ENCODE data around the gene TECPR2.
"Not testable (repeated sequence)": the region's sequence is repeated elsewhere in the genome, so short reads cannot be mapped to it uniquely, and the experiment has no call there.

The TECPR2 gene

GRCh38 chr14:102509746-102510615, 147.2 kb downstream of the TECPR2 start, which contains the start of gene ANKRD9:
TSS of gene ANKRD9 (minus strand) at chr14:102509776. CDS start at chr14:102507889, 1,887 bp downstream.
- peak; percentile 72 to 77 for DNase-seq (ENCODE audit: low read depth in 2 of 2)

- no peak for DNase-seq (ENCODE audit: low read depth in 2 of 2)
Observed at GRCh38 chr14:102510616-102511520, 148.1 kb downstream of the TECPR2 start.

DNA sequence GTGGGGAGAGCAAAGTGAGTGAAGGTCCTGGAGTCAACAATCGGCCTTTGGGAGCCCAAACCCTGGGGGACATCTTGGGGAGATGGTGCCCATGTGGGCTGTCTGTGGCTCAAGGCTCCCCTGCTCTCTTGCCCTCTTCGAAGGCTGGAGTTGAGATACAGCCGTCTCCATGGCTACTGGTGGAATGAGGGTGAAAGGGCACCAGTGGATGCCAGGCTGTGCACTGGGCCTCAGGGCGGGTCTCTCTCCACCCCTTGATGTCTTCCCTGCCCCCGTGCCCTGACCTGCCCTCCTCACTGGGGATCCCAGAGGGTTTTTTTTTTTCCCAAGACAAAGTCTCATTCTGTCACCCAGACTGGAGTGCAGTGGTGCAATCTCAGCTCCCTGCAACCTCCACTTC, 148.8 kb downstream of the TECPR2 start:
- DNase-seq (ENCODE audit: low read depth in 2 of 2): no peak

- DNase-seq (ENCODE audit: low read depth in 2 of 2): no peak
Observed at GRCh38 chr14:102512793-102513300, 150.1 kb downstream of the TECPR2 start.

DNA sequence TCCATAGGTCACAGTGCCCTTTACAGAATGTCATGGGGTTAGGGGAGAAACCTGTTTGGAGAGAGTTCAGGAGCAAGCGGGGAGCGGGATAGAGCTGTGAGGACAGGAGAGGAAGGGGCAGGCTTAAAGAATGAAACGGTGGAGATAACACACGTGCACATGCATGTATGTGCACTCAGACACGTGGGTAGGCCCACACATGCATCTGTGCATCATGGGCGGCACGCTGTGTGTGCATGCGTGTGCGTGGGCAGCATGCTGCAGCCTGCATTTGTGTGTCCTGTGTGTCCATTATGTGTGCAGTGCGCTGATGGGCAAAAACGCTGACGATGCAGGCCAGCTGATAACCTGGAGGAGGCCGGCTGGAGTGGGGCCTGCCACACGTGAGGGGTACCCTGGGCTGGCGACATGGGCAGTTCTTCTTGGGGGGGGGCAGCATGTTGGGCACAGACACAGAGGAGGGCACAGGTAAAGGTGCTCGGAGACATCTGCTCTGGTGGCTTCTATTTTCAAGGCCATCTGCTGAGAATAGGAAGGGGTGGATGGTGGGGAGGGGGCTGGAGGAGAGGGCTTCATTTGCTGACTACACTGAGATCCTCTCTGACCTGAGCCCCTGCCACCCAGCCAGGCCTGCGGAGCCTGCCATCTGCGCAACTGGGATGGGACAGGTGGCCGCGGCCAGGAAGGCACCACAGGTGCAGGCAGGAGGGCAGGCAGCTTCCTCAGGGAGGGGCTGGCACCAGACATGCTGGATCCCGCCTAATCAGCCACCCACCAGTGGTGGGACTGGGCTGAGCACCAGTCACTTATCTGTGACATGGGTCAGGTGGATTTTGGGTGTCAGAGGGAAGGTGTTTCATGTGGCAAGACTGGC, 151.4 kb downstream of the TECPR2 start:
- DNase-seq (ENCODE audit: low read depth in 2 of 2): no peak

DNA sequence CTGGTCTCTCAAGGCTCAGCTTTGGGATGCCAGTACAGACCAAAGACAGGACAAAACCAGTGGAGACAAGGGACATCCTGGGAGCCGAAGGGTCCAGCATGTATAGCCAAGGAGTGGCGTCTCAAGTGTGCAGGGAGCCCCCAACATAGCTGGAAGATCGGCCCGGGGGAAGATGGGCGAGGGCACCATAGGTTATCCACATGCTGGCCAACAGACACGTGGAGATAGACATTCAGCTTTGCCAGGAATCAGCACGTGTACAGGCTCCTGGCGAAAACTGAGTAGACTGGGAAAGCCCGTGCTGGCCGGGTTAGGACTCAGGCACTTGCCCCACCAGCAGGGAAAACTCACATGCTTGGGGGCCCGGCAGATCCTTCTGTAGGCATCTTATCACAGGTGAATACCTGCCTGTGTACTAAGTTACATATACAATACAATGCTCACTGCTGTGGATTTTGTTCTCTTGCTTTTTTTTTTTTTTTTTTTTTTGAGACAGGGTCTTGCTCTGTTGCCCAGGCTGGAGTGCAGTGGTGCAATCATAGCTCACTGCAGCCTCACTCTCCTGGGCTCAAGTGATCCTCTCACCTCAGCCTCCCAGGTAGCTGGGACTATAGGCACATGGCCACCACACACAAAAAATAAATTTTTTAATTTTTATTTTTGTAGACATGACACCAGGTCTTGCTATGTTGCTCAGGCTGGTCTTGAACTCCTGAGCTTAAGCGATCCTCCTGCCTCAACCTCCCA, 152.4 kb downstream of the TECPR2 start:
- DNase-seq (ENCODE audit: low read depth in 2 of 2): no peak

- peak in 1 of 2 donors; percentile 25 for DNase-seq (ENCODE audit: low read depth in 2 of 2)
Observed at GRCh38 chr14:102516531-102517391, 154.0 kb downstream of the TECPR2 start.

DNA sequence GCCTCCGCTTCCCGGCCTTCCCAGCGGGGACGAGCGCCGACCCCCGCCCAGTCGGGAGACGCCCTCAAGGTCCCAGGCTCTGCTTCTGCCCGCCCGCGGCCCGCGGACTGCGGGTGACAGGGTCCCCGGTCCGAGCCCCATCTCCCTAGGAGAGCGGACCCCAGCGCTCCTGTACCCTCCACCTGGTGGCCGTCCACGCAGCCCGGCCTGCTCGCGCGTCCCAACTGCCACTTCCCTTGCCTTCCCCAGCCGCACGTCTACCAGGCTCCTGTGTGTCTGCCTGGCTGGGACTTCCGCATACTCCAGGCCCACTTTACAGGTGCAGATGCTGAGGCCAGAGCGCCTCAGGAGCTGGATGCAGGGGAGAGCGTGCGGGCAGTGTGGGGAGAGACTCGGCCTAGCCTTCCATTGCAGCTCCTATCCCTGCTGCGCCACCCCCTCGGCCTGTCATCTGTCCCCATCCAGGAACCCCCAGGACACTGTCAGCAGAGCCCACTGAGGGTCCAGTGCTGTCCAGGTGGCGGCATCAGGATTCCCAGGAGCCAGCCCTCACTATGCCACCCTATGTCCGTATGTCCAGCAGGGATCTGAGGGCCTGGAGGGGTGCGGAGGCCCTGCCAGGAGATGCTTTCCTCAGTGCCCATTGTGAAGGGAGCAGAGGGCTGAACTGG, 154.8 kb downstream of the TECPR2 start:
- DNase-seq (ENCODE audit: low read depth in 2 of 2): no peak

DNA sequence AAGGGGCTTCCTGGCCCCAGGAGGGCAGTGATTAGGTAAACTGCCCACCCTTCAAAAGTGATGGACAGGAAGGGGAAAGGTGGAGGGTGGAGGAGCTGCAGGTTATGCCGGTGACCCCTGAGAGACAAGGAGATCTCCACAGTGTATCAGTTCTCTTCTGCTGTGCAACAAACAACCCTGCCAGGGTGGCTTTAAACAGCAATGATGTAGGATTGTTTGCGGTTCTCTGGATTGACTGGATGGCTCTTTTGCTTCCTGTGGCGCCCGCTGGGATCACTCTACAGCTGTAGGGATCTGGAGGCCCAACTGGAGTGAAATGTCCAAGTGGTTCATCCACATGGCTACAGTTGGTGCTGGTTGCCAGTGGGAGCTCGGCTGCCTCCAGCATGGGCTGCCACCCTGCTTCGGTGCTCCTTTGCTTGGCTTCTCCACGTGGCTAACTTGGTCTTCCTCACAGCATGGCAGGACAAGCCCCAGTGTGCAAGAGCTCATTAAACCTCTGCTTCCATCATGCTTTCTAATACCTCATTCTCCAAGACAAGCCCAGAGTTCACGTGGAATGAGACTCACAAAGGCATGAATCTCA, 155.4 kb downstream of the TECPR2 start:
- no peak for DNase-seq (ENCODE audit: low read depth in 2 of 2)

- DNase-seq (ENCODE audit: low read depth in 2 of 2): not testable (repeated sequence)
Observed at GRCh38 chr14:102519709-102520108, 157.0 kb downstream of the TECPR2 start.

DNA sequence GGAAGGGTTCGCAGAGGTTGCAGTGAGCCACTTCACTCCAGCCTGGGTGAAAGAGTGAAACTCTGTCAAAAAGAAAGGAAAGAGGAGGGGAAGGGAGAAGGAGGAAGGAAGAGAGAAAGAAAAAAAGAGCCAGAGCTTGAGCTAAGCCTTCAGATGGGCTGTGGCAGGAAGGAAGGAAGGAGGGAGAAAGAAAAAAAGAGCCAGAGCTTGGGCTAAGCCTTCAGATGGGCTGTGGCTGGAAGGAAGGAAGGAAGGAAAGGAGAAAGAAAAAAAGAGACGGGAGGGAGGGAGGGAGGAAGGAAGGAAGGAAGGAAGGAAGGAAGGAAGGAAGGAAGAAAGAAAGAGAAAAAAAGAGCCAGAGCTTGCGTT, 160.4 kb downstream of the TECPR2 start:
- DNase-seq (ENCODE audit: low read depth in 2 of 2): no peak

- no peak for DNase-seq (ENCODE audit: low read depth in 2 of 2)
Observed at GRCh38 chr14:102523569-102524450, 161.1 kb downstream of the TECPR2 start.

GRCh38 chr14:102524451-102525218, 161.9 kb downstream of the TECPR2 start:
- DNase-seq (ENCODE audit: low read depth in 2 of 2): peak; percentile 66 to 79

- no peak for DNase-seq (ENCODE audit: low read depth in 2 of 2)
Observed at GRCh38 chr14:102525219-102525928, 162.6 kb downstream of the TECPR2 start.

- DNase-seq (ENCODE audit: low read depth in 2 of 2): no peak
Observed at GRCh38 chr14:102525929-102526497, 163.3 kb downstream of the TECPR2 start.
